AG04450 (cell line): ENCODE measurements around the gene SHANK2. TPM values are rescaled to one million over a fixed set of nuclear protein-coding genes. Genes with fewer than 3 reads are reported as not detected.
"Not testable (repeated sequence)": the region's sequence is repeated elsewhere in the genome, so short reads cannot be mapped to it uniquely, and the experiment has no call there.

Experiments used
- CTCF ChIA-PET: fragments of 300-600, 350-600 bp; formaldehyde crosslinking; extraction: SDS; loops from one replicate; lab custom pipeline; 2022; ENCODE audit warnings: antibody characterized with exemption, inconsistent platforms; lab: Charles Lee
- POLR2A ChIA-PET: fragments of 350-600 bp; formaldehyde crosslinking; extraction: SDS; loops from one replicate; lab custom pipeline; 2021; ENCODE audit warnings: antibody characterized with exemption, inconsistent platforms; lab: Yijun Ruan, JAX
- DNase-seq: peaks from one replicate; pipeline ENCODE4 v3.0.0-alpha.2; 2011; ENCODE audit warnings: low read depth, low spot score
- H3K27ac ChIP-seq: one replicate; pipeline ENCODE4 v1.5.1; 2012; ENCODE audit warnings: low read depth, low read length, control low read depth
- H3K27me3 ChIP-seq: one replicate; pipeline ENCODE4 v1.6.0; 2012; ENCODE audit warnings: low read length; ENCODE audit not compliant: control insufficient read depth, insufficient read depth
- H3K4me3 ChIP-seq: 2 replicates; pipeline ENCODE4 v1.5.1; 2011; ENCODE audit warnings: mild to moderate bottlenecking, low read depth, low read length, control low read depth
- H3K9me3 ChIP-seq: 2 replicates; pipeline ENCODE4 v1.5.1; 2012; ENCODE audit warnings: low read length; ENCODE audit not compliant: control insufficient read depth, insufficient read depth
- polyA plus RNA-seq: library from polyadenylated mRNA; depleted of rRNA; stranded (reverse); fragments of >200 nt; gene quantifications from 2 replicates; pipeline ENCODE4 v1.2.3, GENCODE V29; 2011
- TF ChIP-seq, protein P1 (sequence below): IDR thresholded peaks from 2 replicates; pipeline ENCODE4 v1.5.1; 2011; ENCODE audit warnings: low read depth, low read length, control low read depth, inconsistent platforms

Gene SHANK2
- polyA plus RNA-seq, 1 experiment = 0.72 TPM

DNA sequence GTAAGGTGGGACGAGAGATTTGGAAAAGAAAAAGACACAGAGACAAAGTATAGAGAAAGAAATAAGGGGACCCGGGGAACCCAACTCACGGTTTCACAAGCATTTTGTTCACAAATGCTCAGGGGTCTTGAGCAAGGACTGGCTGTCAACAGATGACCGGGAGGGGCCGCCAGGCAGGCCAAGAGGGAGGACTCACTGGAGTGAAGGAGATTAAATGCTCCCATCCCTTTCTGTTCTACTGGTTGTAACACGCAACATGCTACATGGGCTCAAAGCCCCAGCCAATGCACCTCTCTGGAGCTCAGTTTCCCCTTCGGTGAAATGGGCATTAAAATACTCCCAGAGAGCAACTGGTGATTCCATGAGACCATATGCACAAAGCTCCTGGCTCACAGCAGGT lies 13.4 kb downstream of the SHANK2 start:
- Histone ChIP-seq H3K27ac (no peak overlapping the region), H3K27me3 (peaks cover 4% of the 10 kb centered on the region), H3K4me3 (no peak overlapping the region), H3K9me3 (peaks cover 7% of the 10 kb centered on the region; the same call in 1 of the 2 replicates)
- POLR2A ChIA-PET = interaction anchor here (0.6 kb wide), 1 partner anchor 28 kb away, joined by 11 read pairs; no protein-coding TSS in a partner anchor
- CTCF ChIA-PET = no interaction called here
- TF ChIP-seq, protein P1, sequence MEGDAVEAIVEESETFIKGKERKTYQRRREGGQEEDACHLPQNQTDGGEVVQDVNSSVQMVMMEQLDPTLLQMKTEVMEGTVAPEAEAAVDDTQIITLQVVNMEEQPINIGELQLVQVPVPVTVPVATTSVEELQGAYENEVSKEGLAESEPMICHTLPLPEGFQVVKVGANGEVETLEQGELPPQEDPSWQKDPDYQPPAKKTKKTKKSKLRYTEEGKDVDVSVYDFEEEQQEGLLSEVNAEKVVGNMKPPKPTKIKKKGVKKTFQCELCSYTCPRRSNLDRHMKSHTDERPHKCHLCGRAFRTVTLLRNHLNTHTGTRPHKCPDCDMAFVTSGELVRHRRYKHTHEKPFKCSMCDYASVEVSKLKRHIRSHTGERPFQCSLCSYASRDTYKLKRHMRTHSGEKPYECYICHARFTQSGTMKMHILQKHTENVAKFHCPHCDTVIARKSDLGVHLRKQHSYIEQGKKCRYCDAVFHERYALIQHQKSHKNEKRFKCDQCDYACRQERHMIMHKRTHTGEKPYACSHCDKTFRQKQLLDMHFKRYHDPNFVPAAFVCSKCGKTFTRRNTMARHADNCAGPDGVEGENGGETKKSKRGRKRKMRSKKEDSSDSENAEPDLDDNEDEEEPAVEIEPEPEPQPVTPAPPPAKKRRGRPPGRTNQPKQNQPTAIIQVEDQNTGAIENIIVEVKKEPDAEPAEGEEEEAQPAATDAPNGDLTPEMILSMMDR = no peak
- no peak for DNase-seq

- TF ChIP-seq, protein P1 = no peak
- POLR2A ChIA-PET = interaction anchor here (0.6 kb wide), 1 partner anchor 27 kb away, joined by 11 read pairs; no protein-coding TSS in a partner anchor
- Histone ChIP-seq H3K27me3 (peaks cover 4% of the 10 kb centered on the region), H3K9me3 (peaks cover 7% of the 10 kb centered on the region; the same call in 1 of the 2 replicates), H3K27ac (no peak overlapping the region), H3K4me3 (no peak overlapping the region)
- CTCF ChIA-PET = no interaction called here
- DNase-seq = no peak
Observed at GRCh38 chr11:71238285-71238875, 14.0 kb downstream of the SHANK2 start.

- Histone ChIP-seq H3K27ac (no peak overlapping the region), H3K27me3 (peaks cover 4% of the 10 kb centered on the region), H3K4me3 (no peak overlapping the region), H3K9me3 (peaks cover 7% of the 10 kb centered on the region; the same call in 1 of the 2 replicates)
- ChIA-PET POLR2A (no interaction called here), CTCF (no interaction called here)
- TF ChIP-seq, protein P1 = no peak
- DNase-seq = no peak
Observed at GRCh38 chr11:71237853-71238252, 14.5 kb downstream of the SHANK2 start.

- Histone ChIP-seq H3K27ac (no peak overlapping the region), H3K27me3 (peaks cover 4% of the 10 kb centered on the region), H3K4me3 (no peak overlapping the region), H3K9me3 (peaks cover 7% of the 10 kb centered on the region; the same call in 1 of the 2 replicates)
- ChIA-PET POLR2A (no interaction called here), CTCF (no interaction called here)
- TF ChIP-seq, protein P1 = no peak
- no peak for DNase-seq
Observed at GRCh38 chr11:71236836-71237475, 15.4 kb downstream of the SHANK2 start.

DNA sequence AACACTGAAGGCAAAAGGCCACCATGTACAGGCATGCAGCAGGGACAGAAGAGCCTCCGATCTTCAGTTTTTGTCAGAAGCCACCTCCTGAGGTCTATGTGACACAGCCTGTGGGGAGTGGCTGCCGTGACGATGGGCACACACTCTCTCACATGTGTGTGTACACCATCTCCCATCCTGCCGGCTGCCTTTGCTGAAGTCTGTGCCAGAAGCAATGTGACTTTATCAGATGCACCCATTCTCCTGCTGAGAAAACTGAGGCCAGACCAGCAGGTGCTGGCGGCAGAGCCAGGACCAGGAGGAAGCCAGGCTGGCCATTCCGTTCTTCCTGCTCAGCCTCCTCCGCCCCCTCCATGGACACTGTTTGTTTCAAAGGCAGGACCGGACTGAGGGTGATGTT lies 16.7 kb downstream of the SHANK2 start:
- DNase-seq = no peak
- POLR2A ChIA-PET = no interaction called here
- Histone ChIP-seq H3K27me3 (peaks cover 4% of the 10 kb centered on the region), H3K4me3 (no peak overlapping the region), H3K27ac (no peak overlapping the region), H3K9me3 (peaks cover 7% of the 10 kb centered on the region; the same call in 1 of the 2 replicates)
- TF ChIP-seq, protein P1 = no peak
- CTCF ChIA-PET = no interaction called here

DNA sequence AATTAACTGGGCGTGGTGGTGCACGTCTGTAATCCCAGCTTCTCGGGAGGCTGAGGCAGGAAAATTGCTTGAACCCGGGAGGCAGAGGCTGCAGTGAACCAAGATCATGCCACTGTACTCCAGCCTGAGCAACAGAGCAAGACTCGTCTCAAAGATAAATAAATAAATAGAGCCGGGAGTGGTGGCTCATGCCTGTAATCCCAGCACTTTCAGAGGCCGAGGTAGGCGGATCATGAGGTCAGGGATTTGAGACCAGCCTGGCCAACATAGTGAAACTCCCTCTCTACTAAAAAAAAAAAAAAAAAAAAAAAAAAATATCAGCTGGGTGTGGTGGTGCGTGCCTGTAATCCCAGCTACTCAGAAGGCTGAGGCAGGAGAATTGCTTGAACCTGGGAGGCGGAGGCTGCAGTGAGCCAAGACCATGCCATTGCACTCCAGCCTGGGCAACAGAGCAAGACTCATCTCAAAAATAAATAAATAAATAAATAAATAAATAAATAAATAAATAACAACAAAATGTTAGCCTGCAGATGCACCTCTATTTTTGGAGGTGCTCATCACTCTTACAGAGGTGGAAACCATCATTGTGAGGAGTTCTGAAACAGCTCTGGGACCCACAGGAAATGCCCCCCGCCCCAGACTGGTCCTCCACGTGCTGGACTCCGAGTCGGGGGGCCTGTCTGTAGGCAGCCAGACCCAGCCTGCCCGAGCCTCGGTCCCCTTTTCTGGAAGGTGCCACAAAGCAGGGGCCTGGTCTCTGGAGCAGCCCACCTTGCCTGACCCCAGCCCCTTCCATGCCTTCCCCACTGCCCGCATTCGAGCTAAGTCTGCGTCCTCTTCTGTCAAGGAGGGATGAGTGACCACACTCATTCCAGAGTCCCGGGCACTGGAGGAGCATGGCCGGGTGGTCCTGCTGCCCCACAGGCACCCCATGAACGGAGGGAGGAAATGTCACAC lies 18.2 kb downstream of the SHANK2 start:
- CTCF ChIA-PET, DNase-seq, H3K27me3 ChIP-seq, H3K27ac ChIP-seq, H3K9me3 ChIP-seq, POLR2A ChIA-PET, H3K4me3 ChIP-seq: not testable (repeated sequence)
